SK-N-SH treated with all-trans-retinoic acid at 6 μM for 48 hours (cell line): Measurements from ENCODE around the gene CD52.

Source experiments
- ATAC-seq: fragments of 200-7000 bp; cut with Tn5 transposase; 3 replicates; pipeline ENCODE4 v1.9.1; 2020; ENCODE audit warnings: mild to moderate bottlenecking, moderate library complexity
- ARNTL ChIP-seq: fragments of 450-650 bp; formaldehyde crosslinking; IDR thresholded peaks from 2 replicates; pipeline ENCODE4 v1.5.0; 2020; ENCODE audit warnings: low read depth, mild to moderate bottlenecking, moderate library complexity, borderline replicate concordance
- BACH2 ChIP-seq: fragments of 250-450 bp; sonication (Bioruptor Pico); IDR thresholded peaks from 2 replicates; pipeline ENCODE4 v1.9.0; 2021; ENCODE audit warnings: mild to moderate bottlenecking, borderline replicate concordance
- CSDC2 ChIP-seq: fragments of 250-450 bp; sonication (Bioruptor Pico); IDR thresholded peaks from 2 replicates; pipeline ENCODE4 v1.5.0; 2020; ENCODE audit warnings: mild to moderate bottlenecking, moderate library complexity
- ESRRG ChIP-seq: fragments of 250-450 bp; sonication (Bioruptor Pico); IDR thresholded peaks from 2 replicates; pipeline ENCODE4 v1.6.1; 2021; ENCODE audit warnings: mild to moderate bottlenecking
- GLIS3 ChIP-seq: fragments of 250-450 bp; sonication (Bioruptor Pico); IDR thresholded peaks from 2 replicates; pipeline ENCODE4 v1.5.0; 2020; ENCODE audit warnings: mild to moderate bottlenecking, moderate library complexity
- ISL1 ChIP-seq: fragments of 250-450 bp; sonication (Bioruptor Pico); IDR thresholded peaks from 2 replicates; pipeline ENCODE4 v2.1.2; 2022; ENCODE audit warnings: mild to moderate bottlenecking, moderate library complexity
- PPARA ChIP-seq: fragments of 250-450 bp; sonication (Bioruptor Pico); IDR thresholded peaks from 2 replicates; pipeline ENCODE4 v1.5.0; 2020; ENCODE audit warnings: mild to moderate bottlenecking, borderline replicate concordance
- RARB ChIP-seq: fragments of 250-450 bp; sonication (Bioruptor Pico); IDR thresholded peaks from 2 replicates; pipeline ENCODE4 v1.8.0; 2021; ENCODE audit warnings: mild to moderate bottlenecking, moderate library complexity
- SNAI2 ChIP-seq: fragments of 250-450 bp; sonication (Bioruptor Pico); IDR thresholded peaks from 2 replicates; pipeline ENCODE4 v1.5.0; 2020; ENCODE audit warnings: mild to moderate bottlenecking, moderate library complexity
- TCF4 ChIP-seq: fragments of 250-450 bp; sonication (Bioruptor Pico); IDR thresholded peaks from 2 replicates; pipeline ENCODE4 v1.8.0; 2021; ENCODE audit warnings: mild to moderate bottlenecking, moderate library complexity, borderline replicate concordance
- TOX ChIP-seq: fragments of 250-450 bp; sonication (Bioruptor Pico); IDR thresholded peaks from 2 replicates; pipeline ENCODE4 v1.8.0; 2021; ENCODE audit warnings: mild to moderate bottlenecking, moderate library complexity, borderline replicate concordance
- ZC3H10 ChIP-seq: fragments of 250-450 bp; sonication (Bioruptor Pico); IDR thresholded peaks from 2 replicates; pipeline ENCODE4 v1.5.1; 2021; ENCODE audit warnings: mild to moderate bottlenecking, moderate library complexity
- ZFP3 ChIP-seq: fragments of 250-450 bp; sonication (Bioruptor Pico); IDR thresholded peaks from 2 replicates; pipeline ENCODE4 v1.5.0; 2020; ENCODE audit warnings: mild to moderate bottlenecking, moderate library complexity
- ZFP30 ChIP-seq: fragments of 450-650 bp; formaldehyde crosslinking; IDR thresholded peaks from 2 replicates; pipeline ENCODE4 v1.5.0; 2022; ENCODE audit warnings: mild to moderate bottlenecking, moderate library complexity
- ZNF565 ChIP-seq: fragments of 450-650 bp; formaldehyde crosslinking; conservative IDR thresholded peaks from 2 replicates; pipeline ENCODE4 v1.5.0; 2020; ENCODE audit warnings: low read depth, mild to moderate bottlenecking, moderate library complexity
- ZNF70 ChIP-seq: fragments of 450-650 bp; formaldehyde crosslinking; IDR thresholded peaks from 2 replicates; pipeline ENCODE4 v1.5.0; 2020; ENCODE audit warnings: mild to moderate bottlenecking, moderate library complexity
- ZNF8 ChIP-seq: fragments of 450-650 bp; formaldehyde crosslinking; IDR thresholded peaks from 2 replicates; pipeline ENCODE4 v1.5.0; 2020; ENCODE audit warnings: mild to moderate bottlenecking, moderate library complexity
- TF ChIP-seq, protein P1 (sequence below): fragments of 250-450 bp; sonication (Bioruptor Pico); IDR thresholded peaks from 2 replicates; pipeline ENCODE4 v1.5.1; 2020; ENCODE audit warnings: low read depth, mild to moderate bottlenecking, moderate library complexity
- TF ChIP-seq, protein P2 (sequence below): fragments of 250-450 bp; sonication (Bioruptor Pico); IDR thresholded peaks from 2 replicates; pipeline ENCODE4 v1.5.0; 2020; ENCODE audit warnings: mild to moderate bottlenecking, moderate library complexity
- TF ChIP-seq, protein P3 (sequence below): fragments of 250-450 bp; sonication (Bioruptor Pico); IDR thresholded peaks from 2 replicates; pipeline ENCODE4 v1.5.1; 2021; ENCODE audit warnings: mild to moderate bottlenecking, moderate library complexity
- TF ChIP-seq, protein P4 (sequence below): fragments of 250-450 bp; sonication (Bioruptor Pico); IDR thresholded peaks from 2 replicates; pipeline ENCODE4 v1.8.0; 2020; ENCODE audit warnings: mild to moderate bottlenecking, moderate library complexity, borderline replicate concordance

Gene CD52

DNA sequence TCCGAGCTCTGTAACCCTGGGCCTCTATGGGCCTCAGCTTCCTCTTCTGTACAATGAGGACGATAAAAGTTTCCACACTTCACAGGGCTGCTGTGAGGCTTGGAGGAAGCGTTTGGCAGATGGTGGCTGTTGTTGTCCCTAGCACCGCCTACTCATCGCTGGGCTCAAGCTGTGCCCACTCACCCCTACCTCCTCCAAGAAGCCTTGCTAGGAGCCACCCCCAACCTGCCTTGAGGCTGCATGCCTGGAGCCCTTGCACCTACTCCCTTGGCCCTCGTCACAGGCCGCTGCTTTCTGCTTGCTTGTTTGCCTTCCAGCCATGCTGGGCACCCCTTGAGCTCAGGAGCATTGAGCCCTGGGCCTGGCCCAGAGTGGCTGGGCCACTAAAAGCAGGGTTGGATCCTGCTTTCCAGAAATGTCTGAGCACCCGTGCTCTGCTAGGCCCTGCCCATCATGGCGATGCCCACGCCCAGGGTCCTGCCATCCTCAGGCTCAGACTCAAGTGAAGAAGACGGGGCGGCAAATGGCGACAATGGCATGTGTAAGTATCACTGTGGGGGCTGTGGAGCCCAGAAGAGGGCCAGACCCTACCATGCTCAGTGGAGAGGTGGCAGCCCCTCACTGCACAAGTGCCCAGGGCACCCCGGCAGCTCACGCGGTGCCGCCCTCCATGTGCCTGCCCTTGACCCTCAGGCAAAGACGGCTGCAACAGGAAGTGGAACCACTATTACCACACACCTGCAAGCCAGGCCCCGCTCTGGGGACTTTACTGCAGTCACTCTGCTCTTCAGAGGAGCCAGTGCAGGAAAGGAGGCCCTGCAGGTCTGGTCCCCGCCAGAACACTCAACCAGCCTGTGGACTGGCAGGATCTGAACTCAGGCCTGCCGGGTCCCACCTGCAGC, 28.3 kb upstream of the CD52 start:
- TF ChIP-seq TOX (CRISPR knock-in tag) (no peak), SNAI2 (CRISPR knock-in tag) (no peak), GLIS3 (CRISPR knock-in tag) (no peak), ZNF8 (CRISPR knock-in tag) (no peak), TCF4 (CRISPR knock-in tag) (no peak), ARNTL (no peak), ZNF565 (CRISPR knock-in tag) (no peak), PPARA (CRISPR knock-in tag) (no peak), ISL1 (CRISPR knock-in tag) (no peak), ZNF70 (CRISPR knock-in tag) (no peak), ESRRG (CRISPR knock-in tag) (no peak)
- TF ChIP-seq, protein P1, sequence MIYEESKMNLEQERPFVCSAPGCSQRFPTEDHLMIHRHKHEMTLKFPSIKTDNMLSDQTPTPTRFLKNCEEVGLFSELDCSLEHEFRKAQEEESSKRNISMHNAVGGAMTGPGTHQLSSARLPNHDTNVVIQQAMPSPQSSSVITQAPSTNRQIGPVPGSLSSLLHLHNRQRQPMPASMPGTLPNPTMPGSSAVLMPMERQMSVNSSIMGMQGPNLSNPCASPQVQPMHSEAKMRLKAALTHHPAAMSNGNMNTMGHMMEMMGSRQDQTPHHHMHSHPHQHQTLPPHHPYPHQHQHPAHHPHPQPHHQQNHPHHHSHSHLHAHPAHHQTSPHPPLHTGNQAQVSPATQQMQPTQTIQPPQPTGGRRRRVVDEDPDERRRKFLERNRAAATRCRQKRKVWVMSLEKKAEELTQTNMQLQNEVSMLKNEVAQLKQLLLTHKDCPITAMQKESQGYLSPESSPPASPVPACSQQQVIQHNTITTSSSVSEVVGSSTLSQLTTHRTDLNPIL (CRISPR knock-in tag), result no peak
- TF ChIP-seq, protein P2, sequence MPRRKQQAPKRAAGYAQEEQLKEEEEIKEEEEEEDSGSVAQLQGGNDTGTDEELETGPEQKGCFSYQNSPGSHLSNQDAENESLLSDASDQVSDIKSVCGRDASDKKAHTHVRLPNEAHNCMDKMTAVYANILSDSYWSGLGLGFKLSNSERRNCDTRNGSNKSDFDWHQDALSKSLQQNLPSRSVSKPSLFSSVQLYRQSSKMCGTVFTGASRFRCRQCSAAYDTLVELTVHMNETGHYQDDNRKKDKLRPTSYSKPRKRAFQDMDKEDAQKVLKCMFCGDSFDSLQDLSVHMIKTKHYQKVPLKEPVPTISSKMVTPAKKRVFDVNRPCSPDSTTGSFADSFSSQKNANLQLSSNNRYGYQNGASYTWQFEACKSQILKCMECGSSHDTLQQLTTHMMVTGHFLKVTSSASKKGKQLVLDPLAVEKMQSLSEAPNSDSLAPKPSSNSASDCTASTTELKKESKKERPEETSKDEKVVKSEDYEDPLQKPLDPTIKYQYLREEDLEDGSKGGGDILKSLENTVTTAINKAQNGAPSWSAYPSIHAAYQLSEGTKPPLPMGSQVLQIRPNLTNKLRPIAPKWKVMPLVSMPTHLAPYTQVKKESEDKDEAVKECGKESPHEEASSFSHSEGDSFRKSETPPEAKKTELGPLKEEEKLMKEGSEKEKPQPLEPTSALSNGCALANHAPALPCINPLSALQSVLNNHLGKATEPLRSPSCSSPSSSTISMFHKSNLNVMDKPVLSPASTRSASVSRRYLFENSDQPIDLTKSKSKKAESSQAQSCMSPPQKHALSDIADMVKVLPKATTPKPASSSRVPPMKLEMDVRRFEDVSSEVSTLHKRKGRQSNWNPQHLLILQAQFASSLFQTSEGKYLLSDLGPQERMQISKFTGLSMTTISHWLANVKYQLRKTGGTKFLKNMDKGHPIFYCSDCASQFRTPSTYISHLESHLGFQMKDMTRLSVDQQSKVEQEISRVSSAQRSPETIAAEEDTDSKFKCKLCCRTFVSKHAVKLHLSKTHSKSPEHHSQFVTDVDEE (CRISPR knock-in tag), result no peak
- TF ChIP-seq, protein P3, sequence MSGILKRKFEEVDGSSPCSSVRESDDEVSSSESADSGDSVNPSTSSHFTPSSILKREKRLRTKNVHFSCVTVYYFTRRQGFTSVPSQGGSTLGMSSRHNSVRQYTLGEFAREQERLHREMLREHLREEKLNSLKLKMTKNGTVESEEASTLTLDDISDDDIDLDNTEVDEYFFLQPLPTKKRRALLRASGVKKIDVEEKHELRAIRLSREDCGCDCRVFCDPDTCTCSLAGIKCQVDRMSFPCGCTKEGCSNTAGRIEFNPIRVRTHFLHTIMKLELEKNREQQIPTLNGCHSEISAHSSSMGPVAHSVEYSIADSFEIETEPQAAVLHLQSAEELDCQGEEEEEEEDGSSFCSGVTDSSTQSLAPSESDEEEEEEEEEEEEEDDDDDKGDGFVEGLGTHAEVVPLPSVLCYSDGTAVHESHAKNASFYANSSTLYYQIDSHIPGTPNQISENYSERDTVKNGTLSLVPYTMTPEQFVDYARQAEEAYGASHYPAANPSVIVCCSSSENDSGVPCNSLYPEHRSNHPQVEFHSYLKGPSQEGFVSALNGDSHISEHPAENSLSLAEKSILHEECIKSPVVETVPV (CRISPR knock-in tag), result no peak
- ATAC-seq, result no peak

DNA sequence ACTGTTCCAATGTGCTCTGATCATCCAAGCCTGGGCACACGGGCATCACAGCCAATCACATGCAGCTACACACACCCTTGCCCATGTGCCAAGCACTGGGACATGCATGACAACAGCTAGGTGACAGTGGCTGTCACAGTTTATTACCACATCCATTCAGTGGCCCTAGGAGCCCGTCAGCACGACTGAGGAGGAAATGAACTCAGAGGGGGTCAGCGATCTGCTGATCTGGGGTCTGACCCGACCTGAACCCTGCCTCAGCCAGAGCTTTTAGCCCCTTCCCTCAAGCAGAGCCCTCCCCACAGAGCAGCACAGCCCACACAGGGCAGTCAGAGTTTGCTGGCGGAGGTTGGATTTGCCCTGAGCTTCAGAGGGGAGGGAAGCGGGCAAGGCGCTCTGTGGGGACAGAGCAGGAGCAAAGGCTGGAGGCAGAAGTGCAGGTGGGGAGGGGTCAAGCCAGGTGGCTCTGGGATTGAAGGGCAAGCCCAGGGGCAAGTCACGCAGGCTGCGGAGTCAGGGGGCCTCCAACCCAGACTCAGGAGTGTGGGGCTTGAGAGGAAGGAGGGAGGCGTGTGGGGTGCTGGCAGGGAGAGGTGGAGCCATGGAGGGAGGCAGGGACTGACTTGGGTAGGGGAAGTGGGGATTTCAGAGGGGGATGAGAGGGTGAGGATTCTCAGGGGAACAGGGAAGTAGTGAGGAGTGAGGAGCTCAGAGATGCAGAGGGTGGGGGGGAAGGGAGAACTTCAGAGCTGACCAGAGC, 27.5 kb upstream of the CD52 start:
- no peak for ATAC-seq
- no peak for TF ChIP-seq ZNF70 (CRISPR knock-in tag)
- no peak for TF ChIP-seq ZNF565 (CRISPR knock-in tag)
- no peak for TF ChIP-seq ZFP30 (CRISPR knock-in tag)
- no peak for TF ChIP-seq ZFP3 (CRISPR knock-in tag)
- no peak for TF ChIP-seq RARB
- TF ChIP-seq SNAI2 (CRISPR knock-in tag), result no peak
- TF ChIP-seq, protein P3 (CRISPR knock-in tag), result no peak

DNA sequence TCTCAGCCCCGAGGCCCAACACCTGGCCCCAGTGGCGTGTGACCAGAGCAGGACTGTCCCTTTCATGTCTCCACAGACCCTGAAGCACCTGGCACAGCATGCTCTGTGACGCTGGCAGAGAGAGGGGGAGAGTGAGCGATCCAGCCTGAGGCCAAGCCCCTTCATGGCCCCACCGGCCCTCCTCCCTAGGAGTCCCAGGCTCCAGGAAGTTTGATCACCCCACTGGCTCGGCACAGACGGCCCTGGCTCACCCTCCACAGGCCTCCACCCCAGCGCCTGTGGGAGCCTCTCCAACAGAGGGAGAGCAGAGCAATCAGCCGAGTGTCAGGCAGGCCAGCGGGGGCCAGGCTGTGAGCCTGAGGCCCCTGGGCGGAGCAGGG, 26.9 kb upstream of the CD52 start:
- no peak for ATAC-seq
- TF ChIP-seq GLIS3 (CRISPR knock-in tag) (no peak), CSDC2 (no peak), PPARA (CRISPR knock-in tag) (no peak), ESRRG (CRISPR knock-in tag) (no peak), RARB (no peak), SNAI2 (CRISPR knock-in tag) (no peak), BACH2 (CRISPR knock-in tag) (no peak), ZC3H10 (CRISPR knock-in tag) (no peak), ZNF70 (CRISPR knock-in tag) (no peak)
- TF ChIP-seq, protein P4, sequence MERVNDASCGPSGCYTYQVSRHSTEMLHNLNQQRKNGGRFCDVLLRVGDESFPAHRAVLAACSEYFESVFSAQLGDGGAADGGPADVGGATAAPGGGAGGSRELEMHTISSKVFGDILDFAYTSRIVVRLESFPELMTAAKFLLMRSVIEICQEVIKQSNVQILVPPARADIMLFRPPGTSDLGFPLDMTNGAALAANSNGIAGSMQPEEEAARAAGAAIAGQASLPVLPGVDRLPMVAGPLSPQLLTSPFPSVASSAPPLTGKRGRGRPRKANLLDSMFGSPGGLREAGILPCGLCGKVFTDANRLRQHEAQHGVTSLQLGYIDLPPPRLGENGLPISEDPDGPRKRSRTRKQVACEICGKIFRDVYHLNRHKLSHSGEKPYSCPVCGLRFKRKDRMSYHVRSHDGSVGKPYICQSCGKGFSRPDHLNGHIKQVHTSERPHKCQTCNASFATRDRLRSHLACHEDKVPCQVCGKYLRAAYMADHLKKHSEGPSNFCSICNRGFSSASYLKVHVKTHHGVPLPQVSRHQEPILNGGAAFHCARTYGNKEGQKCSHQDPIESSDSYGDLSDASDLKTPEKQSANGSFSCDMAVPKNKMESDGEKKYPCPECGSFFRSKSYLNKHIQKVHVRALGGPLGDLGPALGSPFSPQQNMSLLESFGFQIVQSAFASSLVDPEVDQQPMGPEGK (CRISPR knock-in tag), result no peak
- TF ChIP-seq, protein P1 (CRISPR knock-in tag), result no peak
- TF ChIP-seq, all 23 proteins: peak for 0
